GM15510 (cell line): ENCODE measurements around the gene TNS4.

Source experiments
- POLR2A ChIP-seq: IDR thresholded peaks from 3 replicates; pipeline ENCODE4 v1.6.1; 2011; ENCODE audit warnings: borderline replicate concordance; ENCODE audit not compliant: insufficient read length; ENCODE audit errors: extremely low read depth

The TNS4 gene

DNA sequence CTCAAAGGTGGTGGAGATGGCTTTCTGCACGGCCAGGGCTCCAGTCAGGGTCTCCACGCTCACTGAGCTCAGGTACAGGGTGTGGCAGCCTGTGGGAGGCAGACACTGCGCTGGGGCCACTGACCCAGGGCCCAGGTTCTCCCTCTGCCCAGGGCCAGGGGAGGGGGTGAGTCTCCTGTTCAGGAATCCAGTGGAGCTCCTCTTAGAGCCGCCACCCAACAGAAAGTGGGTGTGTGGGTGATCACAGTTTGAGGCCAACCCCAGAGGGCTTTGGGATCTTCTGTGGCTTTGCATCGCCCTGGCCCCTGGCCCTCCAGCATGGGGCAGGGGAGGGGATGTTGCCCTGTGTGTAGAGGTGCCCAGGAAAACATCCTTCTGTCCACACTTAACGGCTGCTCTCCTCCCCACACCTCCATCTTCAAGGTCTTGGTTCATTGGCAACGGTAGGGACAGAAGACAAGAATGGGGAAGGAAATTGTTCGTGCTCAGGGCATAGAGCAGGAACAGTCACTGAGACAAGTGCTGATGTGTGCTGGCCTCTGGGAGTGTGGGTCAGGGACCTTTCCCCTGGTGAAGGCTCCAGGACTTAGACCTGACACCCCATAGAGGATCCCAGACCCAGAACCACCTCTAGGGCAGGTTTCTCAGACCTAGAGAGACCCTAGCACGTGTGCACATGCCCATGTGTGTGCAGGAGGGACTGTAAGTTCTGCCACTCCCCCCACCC lies 21.5 kb downstream of the TNS4 start:
- TF ChIP-seq POLR2A = no peak

DNA sequence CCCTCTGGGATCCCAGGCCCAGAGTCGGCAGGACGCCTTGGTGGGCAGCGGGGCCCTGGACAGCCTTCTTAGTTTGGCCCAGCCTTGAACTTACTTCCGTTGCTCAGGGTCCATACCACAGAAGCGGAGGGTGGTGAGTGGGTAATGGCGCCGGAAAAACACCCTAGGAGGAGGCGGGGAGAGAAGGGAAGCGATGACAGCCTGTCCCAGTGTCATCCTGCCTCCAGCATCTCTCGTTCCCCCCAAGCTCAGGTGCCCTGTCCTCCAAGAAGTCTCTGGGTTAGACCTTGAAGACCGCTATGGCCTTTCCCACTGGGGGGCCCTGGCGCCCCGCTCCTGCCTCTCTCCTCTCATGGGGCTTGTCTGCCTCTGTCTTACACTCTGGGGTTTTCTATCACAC lies 22.9 kb downstream of the TNS4 start:
- no peak for TF ChIP-seq POLR2A

DNA sequence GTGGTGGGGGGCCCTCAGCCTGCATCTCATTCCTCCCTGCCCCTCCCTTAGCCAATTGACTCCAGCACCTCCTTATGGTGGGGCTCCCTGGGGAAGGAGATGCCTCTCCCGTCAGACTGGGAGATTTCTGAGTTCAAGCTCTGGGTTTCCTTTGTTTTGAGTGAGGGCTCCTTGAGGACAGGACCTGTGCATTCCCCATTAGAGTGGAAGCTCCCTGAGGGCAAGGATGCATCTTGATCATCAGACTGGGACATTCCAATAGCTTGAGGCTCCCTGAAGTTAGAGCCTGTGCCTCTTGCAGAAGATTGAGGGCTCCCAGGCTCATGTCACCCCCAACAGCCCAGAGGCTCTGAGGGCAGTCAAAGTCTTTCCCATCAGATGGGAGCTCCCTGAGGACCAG lies 23.6 kb downstream of the TNS4 start:
- no peak for TF ChIP-seq POLR2A

DNA sequence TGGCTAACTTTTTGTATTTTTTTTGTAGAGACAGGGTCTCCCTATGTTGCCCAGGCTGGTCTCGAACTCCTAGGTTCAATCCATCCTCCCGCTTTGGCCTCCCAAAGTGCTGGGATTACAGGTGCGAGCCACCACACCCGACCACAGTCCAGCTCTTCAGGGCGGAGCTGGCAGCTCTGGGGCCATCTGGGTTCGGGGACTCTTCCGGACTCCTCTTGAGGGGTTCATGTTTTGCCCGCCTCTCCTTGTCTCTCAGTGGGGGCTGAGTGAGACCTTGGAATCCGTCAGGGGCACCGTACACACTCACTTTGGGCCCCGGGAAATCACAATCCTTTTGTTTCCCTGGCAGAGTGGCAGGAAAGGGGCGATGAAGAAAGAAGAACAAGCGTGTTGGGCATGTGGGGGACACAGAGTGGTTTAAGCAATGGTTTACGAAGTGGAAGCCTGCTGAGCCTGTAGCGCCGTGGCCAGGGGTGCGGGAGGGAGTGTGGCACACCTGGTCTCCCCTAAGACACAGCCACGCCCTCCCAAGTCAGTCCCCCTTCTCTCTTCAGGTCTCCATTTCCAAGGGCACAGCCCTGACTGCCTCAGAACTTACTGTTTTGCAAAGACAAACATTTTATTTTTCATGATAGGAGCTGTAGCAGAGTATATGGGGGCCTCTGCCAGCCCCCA lies 26.1 kb downstream of the TNS4 start:
- no peak for TF ChIP-seq POLR2A

- no peak for TF ChIP-seq POLR2A
Measured at GRCh38 chr17:40474419-40475002, 26.9 kb downstream of the TNS4 start.

DNA sequence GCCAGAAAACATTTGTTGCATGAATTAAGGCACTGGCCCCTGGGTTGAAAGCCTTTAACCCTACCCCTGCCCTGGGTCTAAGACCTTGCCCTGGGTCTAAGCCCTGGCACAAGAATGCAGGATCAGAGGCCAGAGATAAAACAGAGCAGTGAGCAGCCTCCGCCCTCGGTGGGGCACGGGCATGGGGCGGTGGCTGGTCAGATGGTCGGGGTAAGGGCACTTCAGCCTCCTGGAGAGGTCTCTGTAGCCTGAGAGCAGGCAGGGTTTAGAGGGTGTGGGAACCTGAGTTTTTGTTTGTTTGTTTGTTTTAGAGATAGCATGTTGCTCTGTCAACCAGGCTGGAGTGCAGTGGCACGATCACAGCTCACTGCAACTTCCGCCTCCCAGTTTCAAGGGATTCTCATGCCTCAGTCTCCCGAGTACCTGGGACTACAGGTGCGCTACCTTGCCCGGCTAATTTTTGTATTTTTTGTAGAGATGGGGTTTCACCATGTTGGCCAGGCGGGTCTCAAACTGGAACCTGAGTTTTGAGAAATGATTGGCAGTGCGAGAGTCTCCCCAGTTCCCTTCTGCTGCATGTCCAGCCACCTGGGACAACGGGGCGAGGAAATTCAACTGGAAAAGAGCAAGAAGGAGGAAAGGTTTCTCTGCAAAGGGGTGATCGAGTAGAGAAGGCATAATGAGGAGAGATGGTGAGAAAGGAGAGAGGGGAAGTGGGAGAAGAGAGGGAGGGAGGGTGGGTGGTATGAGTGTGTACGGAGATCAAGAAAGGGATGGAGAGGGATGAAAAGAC lies 27.7 kb downstream of the TNS4 start:
- no peak for TF ChIP-seq POLR2A

DNA sequence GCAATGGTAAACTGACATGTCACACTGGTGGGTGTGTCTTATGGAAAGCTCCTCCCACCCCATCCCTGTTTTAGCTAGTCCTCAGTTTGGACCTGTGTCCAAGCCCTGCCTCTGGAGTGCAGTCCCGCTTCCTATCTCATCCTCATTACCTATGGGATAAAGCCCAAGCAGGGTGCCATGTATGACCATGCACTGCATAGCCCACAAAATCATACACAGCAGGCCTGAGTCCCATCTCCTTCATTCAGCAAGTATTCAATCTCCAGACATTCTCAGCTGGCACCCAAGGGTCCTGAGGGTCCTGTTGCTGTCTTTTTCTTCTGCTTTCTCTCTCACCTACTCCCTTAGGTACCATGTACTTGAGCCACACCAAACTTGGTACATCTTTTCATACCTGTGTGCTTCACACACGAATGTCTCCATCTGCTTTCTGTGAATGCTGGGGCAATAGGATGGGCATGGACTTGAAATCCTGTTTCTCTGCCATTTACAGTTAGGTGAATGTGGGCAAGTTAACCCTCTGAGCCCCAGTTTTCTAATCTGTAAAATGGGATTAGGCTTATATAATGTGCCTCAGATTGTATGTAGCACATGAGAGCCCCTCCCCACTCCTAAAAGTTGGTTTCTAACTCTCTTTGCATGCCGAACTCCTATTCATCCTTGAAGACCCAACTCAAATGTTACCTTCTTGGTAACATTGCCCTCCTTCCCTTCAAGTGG lies 28.5 kb downstream of the TNS4 start:
- no peak for TF ChIP-seq POLR2A

GRCh38 chr17:40471846-40472732 lies 29.3 kb downstream of the TNS4 start:
- no peak for TF ChIP-seq POLR2A

DNA sequence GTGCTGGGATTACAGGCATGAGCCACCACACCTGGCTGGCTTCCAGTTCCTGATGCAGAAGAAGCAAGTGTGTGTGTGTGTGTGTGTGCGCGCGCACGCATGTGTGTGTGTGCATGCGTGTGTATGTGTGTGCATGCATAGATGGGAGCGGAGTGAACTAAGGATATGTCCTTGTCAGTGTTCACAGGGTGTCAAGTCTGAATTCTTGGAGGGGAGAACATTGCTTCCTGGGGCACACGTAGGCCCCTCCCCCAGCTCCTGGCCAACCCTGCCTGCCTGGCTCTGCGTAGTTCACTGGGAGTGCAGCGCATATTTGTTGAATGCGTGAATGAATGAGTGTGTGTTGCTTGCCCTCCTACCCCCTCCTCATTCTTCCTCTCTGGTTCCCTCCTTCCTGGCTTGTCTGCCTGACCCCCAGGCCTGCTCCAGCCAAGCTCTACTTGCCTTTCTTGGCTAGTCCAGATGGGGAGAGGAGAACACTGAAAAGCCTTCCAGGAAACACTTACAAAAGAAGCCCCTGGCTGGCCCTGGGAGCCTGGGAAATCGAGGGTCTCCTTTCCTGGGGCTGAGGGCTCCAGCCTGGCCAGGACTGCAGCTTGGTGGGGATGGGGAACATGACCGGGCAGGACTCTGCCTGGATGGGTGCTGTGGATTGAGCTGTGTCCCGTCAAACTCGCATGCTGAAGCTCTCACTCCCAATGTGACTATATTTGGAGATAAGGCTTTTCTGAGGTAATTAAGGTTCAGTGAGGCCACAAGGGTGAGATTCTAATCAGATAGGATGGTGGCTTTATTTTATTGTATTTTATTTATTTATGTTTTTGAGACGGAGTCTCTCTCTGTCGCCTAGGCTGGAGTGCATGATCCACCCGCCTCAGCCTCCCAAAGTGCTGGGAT lies 30.2 kb downstream of the TNS4 start:
- TF ChIP-seq POLR2A = no peak

- no peak for TF ChIP-seq POLR2A
Measured at GRCh38 chr17:40469805-40470675, 31.4 kb downstream of the TNS4 start.

- no peak for TF ChIP-seq POLR2A
Measured at GRCh38 chr17:40468560-40468959, 32.9 kb downstream of the TNS4 start.
